Endometrial microvascular endothelial cells (primary cell): ENCODE data around the gene TSPAN32. TPM values are rescaled to one million over a fixed set of nuclear protein-coding genes. Genes with fewer than 3 reads are reported as not detected.
"Not testable (repeated sequence)": the region's sequence is repeated elsewhere in the genome, so short reads cannot be mapped to it uniquely, and the experiment has no call there.

ENCODE experiments used
- in situ Hi-C: cut with HindIII; loops from 2 replicates; pipeline ENCODE4 v1.10.0; 2017; ENCODE audit warnings: low sequenced_read_pairs, low pct_unique_long_range_greater_than_20kb; ENCODE audit errors: inconsistent ontology term
- total RNA-seq: library from RNA; depleted of rRNA; stranded (reverse); fragments of >200 nt; gene quantifications from one replicate; pipeline ENCODE4 v1.2.3, GENCODE V29; 2015; ENCODE audit errors: inconsistent ontology term

The TSPAN32 gene
- total RNA-seq, 1 donor from 2014 or later: not detected

DNA sequence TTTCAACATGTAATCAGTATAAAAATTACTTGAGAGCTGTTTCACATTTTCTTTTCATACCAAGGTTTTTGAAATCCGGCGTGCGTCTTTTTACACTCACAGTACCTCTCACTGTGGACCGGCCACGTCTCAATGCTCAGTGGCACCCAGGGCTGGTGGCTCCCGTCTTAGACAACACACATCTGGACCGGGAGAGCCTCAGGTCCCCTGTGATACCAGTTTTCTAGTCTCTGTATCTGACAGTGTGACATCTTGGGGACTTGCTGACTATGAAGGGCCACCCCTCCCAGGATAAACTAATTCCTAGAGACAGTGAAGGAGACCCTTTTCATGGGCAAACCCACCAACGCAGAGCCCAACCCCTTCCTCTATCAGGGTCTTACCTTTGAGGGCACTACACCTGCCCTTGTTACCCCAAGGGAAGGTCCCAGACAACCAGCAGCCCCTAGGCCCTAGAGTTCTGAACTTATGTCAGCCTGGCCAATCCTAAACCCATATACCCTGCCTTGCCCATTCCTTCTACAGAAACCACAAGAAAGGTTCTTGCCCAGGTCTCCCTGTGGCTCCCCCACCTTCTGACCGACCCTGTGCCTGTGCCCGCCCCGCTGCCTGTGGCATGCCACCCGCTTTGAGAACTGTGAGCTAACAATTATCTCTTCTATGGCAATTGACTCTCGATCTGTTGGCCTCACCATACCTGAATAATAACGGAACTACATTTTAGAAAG is 25.4 kb upstream of the TSPAN32 start:
- in situ Hi-C loops: no loop called here

DNA sequence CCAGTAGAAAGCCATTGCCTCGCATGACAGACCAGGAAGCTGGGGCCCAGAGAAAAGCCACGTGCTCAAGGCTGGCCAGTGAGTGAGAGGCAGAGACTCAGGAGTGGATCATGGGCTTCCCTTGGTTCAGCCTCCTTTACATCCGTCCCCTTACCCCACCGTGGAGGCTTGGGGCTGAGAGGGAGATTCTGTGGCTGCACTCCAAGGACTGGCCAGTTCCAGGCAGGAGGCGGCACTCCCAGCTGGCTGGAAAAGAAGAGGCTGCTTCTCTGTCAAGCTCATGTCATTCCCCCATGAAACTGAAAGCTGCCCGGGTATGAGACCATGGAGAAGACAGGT is 24.8 kb upstream of the TSPAN32 start:
- in situ Hi-C loops: no loop called here

DNA sequence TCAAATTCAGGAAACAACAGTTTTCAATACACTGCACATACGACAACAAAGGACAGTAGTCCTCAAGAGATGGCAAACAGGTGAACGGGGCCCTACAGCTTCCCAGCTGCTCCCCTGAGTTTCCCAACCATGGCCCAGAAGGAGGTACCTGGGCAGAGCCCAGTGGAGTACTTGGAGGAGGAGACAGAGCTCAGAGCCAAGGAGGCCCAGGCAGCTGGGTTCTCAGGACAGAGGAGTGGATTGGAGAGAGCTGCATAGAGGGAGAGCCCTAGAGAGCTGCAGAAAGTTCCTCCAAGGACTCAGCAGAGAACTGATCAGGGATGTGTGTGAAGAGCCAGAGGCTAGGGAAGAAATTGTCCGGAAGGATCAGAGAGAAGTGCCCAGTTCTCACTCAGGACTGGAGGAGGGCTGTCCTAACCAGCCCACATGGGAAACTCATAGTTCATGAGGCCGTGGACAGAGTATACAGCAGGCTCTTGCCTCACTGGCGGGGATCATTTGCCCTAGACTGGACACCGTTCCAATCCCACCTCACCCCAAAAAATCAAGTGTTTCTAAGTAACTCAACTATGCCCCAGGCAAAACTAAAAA is 23.8 kb upstream of the TSPAN32 start:
- in situ Hi-C loops: no loop called here

DNA sequence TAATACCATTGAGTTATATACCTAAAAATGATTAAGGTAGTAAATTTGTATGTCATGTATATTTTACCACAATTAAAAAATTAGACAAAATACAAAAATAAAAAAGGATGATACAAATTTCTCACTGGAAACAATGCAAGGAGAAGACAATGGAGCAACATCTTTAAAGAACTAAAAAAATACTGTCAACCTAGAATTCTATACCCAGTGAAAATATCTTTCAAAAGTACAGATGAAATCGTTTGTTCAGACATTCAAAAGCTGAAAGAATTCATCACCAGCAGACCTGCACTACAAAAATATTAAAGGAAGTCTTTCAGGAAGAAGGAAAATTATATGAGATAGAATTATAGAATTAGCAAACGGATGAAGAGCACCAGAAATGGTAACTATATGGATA is 21.6 kb upstream of the TSPAN32 start:
- in situ Hi-C loops: no loop called here

DNA sequence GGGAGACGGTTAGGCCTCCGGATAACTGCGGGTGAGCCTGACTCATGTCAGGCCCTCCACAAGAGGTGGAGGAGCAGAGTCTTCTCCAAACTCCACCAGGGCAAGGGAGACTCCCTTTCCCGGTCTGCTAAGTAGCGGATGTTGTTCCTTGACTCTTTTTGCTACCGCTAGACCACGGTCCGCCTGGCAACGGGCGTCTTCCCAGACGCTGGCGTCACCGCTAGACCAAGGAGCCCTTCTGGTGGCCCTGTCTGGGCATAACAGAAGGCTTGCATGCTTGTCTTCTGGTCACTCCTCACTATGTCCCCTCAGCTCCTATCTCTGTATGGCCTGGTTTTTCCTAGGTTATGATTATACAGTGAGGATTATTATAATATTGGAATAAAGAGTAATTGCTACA is 15.5 kb upstream of the TSPAN32 start:
- in situ Hi-C loops: not testable (repeated sequence)

DNA sequence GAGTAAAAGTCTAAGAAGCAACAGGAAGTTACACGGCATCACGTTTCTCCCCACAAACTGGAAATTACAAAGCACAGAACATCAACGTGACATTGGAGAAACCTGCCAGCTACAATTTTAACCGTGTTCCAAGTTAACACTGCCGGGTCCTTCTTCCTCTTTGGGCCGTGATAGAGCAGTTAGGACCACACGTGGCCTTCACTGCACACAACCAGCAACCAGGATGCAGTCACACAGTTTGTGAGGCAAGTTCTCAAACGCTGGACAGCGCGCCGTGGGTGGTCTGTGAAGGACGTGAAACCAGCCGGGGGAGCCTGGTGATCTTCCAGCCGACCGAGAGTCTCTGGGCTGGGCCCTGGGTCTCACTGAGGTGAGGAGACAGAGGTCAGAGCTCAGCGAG is 14.7 kb upstream of the TSPAN32 start:
- in situ Hi-C loops: no loop called here

DNA sequence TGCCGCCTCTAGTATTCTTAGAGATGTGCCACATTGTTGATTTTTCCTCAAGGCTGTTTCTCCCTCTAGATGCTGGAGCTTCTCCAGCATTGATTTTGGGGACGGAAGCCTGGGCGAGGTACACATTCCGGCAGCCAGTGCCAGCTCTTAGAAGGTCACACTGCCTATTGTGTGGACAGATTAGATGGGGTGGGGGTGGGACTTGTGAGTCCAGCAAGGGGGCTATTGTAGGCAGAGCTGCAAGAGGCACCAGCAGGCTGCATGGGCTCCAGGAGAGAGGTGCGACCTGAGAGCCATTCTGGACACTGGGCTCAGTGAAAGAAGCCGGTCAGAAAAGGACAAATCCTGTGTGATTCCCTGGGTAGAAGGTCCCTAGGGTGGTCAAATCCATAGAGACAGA is 12.5 kb upstream of the TSPAN32 start:
- in situ Hi-C loops: no loop called here

DNA sequence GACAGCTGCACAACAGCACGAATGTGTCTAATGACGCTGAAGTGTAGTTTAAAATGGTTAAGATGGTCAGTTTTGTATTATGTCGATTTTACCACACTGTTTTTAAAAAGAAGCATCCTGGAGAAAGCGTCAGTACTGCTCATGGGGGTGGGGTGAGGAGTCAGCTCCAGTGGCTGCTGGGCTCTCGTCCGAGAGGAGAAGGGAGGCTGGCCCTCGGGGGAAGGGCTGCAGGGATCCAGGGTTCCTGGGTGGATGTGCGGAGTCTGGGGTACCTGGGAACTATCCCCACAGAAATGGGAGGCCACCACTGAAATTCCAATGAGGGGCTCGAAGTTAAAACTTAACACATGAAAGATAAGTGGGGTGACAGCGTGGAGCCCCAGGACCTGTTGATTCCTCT is 12.0 kb upstream of the TSPAN32 start:
- in situ Hi-C loops: no loop called here

DNA sequence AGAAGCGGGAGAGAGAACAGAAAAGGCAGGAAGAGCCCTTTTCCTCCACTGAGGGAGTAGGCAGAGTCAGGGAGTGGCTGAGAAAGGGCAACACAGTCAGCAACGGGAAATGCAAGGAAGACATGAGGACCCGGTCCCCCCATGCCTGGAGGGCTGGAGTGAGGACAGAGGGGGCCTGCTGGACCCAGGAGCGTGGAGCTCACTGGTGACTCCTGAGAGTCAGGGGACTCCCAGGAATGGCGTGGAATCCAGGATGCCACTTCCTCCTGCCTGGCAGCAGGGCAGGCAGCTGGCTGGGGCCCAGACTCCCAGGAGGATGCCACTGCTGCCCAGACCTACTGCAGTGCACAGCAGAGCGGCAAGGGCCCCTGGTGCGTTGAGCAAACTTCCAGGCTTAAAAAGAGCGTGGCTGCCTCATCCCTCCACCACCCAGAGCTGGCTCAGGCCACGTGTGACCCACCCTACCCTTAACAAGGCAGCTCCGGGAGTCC is 11.4 kb upstream of the TSPAN32 start:
- in situ Hi-C loops: no loop called here

DNA sequence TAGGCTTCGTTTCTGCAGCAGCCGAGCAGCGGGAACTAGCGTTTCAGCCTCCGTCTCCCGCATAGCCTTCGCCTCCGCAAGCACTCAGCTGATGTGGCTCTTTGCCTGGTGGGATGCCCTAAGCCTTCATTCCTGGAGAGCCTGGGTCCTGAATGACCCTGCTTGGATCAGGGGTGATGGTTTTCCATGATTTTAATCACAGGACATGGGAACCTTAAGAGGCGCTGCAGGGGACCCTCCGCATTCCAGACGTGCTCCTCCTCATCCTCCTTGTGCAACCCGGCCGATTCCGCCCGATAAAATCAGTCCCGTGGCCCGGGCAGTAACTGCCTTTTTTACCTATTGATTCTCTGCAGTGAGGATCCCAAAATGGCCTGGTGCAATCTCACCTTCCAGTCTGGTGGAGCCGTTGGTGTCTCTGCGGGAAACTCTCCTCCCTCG is 8.3 kb upstream of the TSPAN32 start:
- in situ Hi-C loops: no loop called here

DNA sequence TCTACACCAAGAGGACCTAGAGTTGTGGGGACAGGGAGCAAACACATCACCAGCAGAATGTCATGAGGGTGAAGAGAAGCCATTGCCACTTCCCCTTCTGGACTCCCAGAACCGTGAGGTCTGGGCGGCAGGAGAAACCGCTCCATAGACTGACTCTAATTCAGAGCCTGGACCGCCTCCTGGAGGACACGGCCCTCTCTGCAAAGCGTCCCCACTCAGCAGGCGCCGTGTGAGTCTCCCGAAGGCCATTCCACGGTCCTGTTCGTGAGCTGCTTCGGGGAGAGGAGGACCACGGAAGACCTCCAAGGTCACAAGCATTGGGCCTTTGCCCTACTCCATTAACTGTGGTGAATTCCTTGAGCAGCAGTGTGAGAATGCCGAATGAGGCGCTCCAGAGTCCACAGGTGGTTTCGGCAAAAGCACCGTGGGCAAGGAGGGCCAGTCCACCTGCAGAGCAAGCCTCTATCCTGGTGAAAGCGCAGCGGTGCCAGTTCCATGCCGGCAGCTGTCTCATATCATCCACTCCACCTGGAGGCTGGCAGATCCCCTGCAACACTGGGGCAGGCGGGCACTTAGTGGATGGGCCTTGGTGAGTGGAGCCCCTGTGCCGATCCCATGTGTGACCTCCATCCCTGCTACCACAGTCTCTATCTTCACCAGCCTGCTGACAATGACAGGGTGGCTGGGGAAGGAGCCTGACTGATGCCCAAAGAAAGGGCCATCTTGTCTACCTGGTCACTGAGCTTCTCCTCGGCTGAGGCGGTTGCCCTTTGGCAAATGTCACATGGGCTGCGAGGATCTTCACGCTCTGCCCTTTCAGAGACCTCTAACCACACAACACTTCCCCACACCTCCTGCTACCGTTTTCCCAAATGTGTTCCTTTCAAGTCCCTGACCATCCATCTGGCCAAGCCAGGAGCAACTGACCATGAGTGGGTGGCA is 7.6 kb upstream of the TSPAN32 start:
- in situ Hi-C loops: no loop called here

DNA sequence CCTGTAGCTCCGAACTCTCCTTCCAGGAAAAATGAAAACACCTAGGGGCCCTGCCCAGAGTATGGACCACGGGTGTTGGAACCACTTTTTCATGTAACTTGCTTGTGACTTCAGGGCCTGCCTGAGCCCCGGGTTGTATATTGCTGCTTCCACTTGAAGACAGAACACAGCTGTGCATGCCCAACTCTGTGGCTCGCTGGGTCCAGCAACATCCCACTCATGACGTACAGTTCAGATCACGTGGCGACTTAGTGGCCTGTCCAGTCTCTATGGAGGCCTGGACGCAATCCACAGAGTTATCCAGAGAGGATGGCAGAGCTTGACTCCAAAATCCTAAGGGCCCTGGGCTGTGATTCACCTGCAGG is 6.9 kb upstream of the TSPAN32 start:
- in situ Hi-C loops: no loop called here

DNA sequence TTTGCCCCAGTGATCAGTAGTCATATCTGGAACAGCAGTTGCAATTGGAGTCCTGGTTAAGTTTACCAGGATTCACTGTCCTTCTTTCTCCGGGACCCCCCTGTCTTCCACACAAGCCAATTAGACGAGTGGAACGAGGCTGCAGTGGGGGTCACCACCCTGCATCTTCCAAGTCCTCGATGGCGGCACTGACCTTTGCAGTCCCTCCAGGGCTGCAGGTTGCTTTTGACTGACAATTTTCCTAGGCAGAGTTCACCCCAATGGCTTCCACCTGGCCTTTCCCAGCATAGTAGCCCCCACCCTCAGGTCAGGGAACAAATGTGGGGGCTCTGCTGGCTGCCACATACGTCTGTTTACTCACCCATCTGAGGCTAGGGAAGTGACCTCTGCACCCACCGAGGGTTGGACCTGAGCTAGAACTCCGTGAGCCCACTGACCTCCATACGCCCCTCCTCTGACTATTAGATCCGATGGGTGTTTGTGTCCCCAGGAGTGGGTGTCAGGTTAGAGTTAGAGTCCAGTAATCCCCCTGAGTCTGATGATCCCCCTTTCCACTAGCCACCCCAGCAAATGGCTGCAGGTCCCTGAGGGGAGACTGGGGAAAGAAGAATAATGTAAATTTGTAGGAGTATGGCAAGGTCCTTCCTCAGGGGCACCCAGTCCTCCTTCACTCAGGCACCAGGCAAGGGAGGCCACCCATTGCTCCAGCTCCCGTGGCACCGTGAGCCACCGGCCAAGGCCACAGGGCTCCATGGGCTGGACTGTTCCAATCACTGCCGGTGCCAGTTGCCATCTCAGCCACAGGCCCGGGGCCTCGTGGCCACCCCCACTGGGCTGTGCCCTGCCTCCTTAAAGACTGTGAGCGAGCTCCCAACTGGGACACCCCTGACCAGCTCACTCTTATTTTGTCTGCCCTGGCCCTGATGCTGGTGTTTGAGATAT is 5.6 kb upstream of the TSPAN32 start:
- in situ Hi-C loops: no loop called here

DNA sequence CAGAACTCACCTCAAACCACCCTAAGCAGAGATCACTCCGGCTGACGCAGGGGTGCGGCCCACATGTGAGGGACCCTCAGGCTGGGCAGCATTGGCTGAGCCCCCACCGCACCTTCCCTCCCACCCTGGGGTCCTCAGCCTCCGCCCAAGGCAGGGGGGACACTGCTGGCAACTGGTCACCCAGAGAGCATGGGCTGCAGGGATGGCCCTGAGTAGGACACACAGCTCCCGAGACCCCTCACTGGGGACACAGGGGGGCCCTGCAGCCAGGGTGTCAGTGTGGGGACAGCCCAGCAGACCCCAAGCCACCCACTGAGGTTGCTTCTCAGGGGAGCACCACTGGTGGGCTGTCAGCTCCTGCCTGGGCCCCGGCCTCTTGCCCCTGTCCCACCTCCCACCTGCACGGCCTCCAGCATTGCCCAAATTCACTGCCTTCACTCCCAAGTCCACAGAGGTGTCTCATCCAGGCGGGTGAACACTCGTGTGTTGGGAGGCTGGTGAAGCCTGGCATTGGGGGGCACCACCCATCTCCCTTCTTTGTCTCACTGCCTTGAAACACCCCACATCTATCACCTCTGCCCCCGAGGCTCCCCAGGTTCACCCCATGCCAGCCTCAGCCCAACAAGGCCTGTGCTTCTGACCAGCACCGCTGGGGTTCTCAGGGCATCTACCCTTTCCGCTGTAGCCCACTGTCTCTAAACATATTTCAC is 4.7 kb upstream of the TSPAN32 start:
- in situ Hi-C loops: no loop called here

DNA sequence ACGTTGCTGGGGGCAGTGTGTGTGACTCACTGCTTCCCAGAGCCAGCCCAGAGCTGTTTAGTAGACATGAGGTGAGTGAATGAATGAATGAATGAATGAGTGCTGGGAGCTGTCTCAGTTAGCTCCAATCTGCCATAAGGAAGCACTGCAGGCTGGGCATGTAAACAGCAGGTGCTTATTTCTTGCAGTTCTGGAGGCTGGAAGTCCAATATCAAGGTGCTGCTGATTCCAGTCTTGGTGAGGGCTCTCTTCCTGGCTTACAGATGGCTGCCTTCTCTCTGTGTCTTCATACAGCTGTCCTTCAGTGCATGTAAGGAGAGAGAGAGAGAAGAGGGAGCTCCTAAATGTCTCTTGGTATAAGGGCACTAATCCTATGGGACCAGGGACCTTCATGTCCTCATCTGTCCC is 4.2 kb upstream of the TSPAN32 start:
- in situ Hi-C loops: no loop called here

DNA sequence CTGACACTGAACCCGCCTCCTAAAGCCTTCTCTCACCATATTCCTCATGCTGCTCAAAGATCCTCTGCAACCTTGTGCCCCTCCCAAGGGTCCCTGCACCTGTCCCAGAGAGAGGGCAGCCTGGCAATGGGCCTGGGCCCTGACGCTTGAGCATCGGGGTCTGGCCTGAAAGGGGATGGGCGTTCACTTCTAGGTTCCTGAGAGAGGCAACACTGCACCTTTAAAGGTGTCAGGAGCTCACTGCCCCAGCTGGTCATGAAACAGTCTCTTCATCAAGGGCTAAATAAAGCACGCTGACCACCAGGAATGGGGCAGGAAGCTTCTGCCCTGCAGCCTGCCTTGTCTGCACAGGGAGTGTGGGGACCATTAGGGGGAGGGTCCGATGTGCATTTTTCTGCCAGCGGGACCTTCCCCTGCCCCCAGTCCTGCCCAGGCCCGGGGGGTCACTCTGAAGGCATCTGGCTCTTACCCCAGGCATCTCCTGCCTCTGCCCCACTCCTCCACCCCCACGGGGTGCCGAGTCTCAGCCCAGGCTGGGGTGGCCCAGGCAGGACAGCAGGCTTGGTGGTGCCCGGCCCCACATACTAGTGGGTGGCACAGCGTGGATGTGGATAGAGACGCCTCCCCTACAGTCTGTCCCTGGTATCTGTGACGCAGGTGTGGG is 3.5 kb upstream of the TSPAN32 start:
- in situ Hi-C loops: no loop called here

DNA sequence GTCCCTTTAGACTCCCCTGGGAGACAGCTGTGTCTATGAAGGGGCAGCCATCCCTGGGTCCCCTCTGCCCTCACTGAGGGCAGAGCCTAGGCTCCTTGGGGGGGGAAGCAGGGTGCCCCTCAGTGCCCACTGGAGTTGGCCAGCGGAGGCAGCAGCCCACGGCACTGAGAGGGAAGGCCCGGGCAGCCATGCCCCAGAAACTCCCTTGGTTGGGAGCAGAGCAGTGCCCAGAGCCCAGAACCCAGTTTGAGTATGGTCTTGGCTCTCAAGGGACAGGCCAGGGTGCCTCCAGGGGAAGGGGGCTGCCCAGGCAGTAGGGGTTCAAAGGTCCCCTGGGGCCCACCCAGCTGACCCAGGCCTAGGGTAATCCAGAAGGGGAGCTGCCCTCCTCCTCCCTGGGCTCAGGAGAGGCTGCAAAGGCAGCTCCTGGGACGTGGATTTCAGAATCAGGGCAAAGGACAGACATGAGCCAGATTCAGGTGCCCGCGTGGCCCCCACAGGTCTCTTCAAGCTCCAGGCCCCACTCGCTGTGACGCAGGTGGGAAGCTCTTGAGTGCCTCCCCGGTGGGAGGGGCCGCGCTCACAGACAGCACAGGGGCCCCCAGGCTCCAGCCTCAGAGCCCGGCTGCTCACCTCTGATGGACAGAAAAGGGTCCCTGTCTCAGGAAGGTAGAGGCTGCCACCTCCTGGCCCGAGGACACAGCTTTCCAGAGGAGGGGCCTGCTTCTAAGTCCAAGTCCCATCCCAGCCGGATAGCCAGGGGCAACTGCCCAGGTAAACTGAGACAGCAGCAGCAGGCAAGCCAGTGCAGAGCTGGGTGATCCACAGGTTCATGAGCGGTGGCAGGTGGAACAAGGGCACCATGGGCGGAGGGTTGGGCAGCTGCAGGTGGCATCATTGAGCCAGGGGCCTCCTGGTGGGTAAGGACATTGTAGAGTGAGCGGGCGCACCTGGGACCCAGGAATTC is 2.7 kb upstream of the TSPAN32 start:
- in situ Hi-C loops: no loop called here
